SU-DHL-6 (cell line): ENCODE data around the gene TSPAN31.

Experiments used
- H2AFZ ChIP-seq: fragments of 200-600 bp; sonication (generic); 2 replicates; pipeline ENCODE4 v1.6.1; 2014; ENCODE audit warnings: low read depth, mild to moderate bottlenecking, moderate library complexity, mixed read lengths, antibody characterized with exemption, low read length; ENCODE audit not compliant: severe bottlenecking
- H3F3A ChIP-seq: fragments of 200-600 bp; shearing (Covaris generic); 2 replicates; pipeline ENCODE4 v1.6.0; 2016; ENCODE audit warnings: antibody characterized with exemption, mild to moderate bottlenecking; ENCODE audit not compliant: insufficient read depth
- H3K27ac ChIP-seq: fragments of 200-600 bp; sonication (generic); 2 replicates; pipeline ENCODE4 v1.5.1; 2016; ENCODE audit warnings: low read depth, mild to moderate bottlenecking, low read length, moderate library complexity, mixed read lengths
- H3K27me3 ChIP-seq: fragments of 200-600 bp; sonication (generic), shearing (Covaris generic); 2 replicates; pipeline ENCODE4 v1.6.0; 2014; ENCODE audit warnings: mild to moderate bottlenecking, low read length
- H3K36me3 ChIP-seq: fragments of 200-600 bp; sonication (generic); 2 replicates; pipeline ENCODE4 v1.6.1; 2014; ENCODE audit warnings: mild to moderate bottlenecking, low read length, mixed read lengths
- H3K4me2 ChIP-seq: fragments of 300-600, 200-600 bp; shearing (Covaris generic), sonication (generic); 2 replicates; pipeline ENCODE4 v1.6.0; 2014; ENCODE audit warnings: low read length, low read depth, mild to moderate bottlenecking; ENCODE audit not compliant: poor library complexity, severe bottlenecking
- H3K4me3 ChIP-seq: fragments of 200-600 bp; sonication (generic); 2 replicates; pipeline ENCODE4 v1.5.1; 2014; ENCODE audit warnings: antibody characterized with exemption, low read length, mild to moderate bottlenecking, mixed read lengths; ENCODE audit not compliant: insufficient read depth, poor library complexity, severe bottlenecking
- H3K79me2 ChIP-seq: fragments of 200-600 bp; sonication (generic); 2 replicates; pipeline ENCODE4 v1.6.1; 2014; ENCODE audit warnings: mild to moderate bottlenecking, low read length, moderate library complexity; ENCODE audit not compliant: insufficient read depth
- H3K9ac ChIP-seq: fragments of 200-600 bp; sonication (generic); 2 replicates; pipeline ENCODE4 v1.7.0; 2014; ENCODE audit warnings: mild to moderate bottlenecking, low read length
- H3K9me2 ChIP-seq: fragments of 200-600 bp; sonication (generic); replicated peaks from 2 replicates; pipeline ENCODE4 v1.6.1; 2014; ENCODE audit warnings: low read length; ENCODE audit not compliant: insufficient read depth
- H3K9me3 ChIP-seq: fragments of 200-600 bp; sonication (generic); 2 replicates; pipeline ENCODE4 v1.6.1; 2014; ENCODE audit warnings: low read length, mixed read lengths; ENCODE audit not compliant: insufficient read depth
- H4K20me1 ChIP-seq: fragments of 200-600 bp; sonication (generic); 2 replicates; pipeline ENCODE4 v1.6.1; 2014; ENCODE audit warnings: low read depth, mild to moderate bottlenecking, antibody characterized with exemption, low read length, moderate library complexity, mixed read lengths
- EZH2phosphoT487 ChIP-seq: fragments of 200-600 bp; sonication (generic), shearing (Covaris generic); conservative IDR thresholded peaks from 2 replicates; pipeline ENCODE4 v1.6.1; 2018; ENCODE audit warnings: mild to moderate bottlenecking, antibody characterized with exemption, low read length, moderate library complexity, mixed read lengths
- TF ChIP-seq, protein P1 (sequence below): fragments of 200-600 bp; sonication (generic); IDR thresholded peaks from one replicate; pipeline ENCODE4 v1.5.1; 2017; ENCODE audit warnings: antibody characterized with exemption, mild to moderate bottlenecking, low read length, moderate library complexity; ENCODE audit not compliant: insufficient read depth, poor library complexity, severe bottlenecking

The TSPAN31 gene

DNA sequence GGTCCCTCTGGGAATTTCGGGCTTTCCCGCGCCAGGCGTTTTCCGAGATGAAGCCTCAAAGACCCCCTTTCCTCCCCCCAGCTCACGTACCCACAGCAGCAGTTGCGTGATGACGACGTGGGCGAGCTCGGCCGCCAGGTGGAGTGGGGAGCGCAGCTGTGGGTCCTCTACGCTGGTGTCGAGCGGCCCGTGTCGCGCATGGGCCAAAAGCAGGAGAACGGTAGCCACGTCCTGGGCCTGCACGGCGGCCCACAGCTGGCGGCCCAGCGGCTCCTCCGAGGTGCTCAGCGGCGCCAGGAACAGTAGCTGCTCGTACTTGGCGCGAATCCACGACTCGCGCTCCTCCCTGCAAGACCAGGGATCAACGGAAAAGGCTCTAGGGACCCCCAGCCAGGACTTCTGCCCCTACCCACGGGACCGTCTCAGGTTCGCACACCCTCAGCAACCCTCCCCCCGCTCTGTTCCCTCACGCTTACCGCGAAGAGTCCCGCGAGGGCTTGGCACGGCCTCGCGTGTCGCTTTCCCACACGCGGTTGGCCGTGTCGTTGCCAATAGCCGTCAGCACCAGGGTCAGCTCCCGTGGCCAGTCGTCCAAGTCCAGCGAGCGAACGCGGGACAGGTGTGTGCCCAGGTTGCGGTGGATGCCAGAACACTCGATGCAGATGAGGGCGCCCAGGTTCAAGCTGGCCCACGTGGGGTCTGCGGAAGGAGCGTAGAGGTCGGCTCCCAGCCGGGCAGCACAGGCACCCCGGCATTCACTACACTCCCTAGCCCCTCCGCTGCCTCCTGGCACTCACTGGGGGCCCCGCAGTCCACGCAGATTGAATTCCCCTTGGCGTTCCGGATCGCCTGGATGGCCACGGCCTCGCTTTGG, 17.7 kb upstream of the TSPAN31 start:
- Histone ChIP-seq H3K9me2 (no peaks in the 10 kb centered on the region), H3K9ac (no peak overlapping the region), H4K20me1 (no peaks in the 10 kb centered on the region), H3K36me3 (peaks cover 3% of the 10 kb centered on the region; the same call in 1 of the 2 replicates), H3K79me2 (no peaks in the 10 kb centered on the region), H3K4me3 (no peak overlapping the region), H3K27ac (no peak overlapping the region), H3F3A (no peaks in the 10 kb centered on the region), H2AFZ (no peak overlapping the region), H3K4me2 (no peak overlapping the region), H3K9me3 (no peaks in the 10 kb centered on the region), H3K27me3 (no peaks in the 10 kb centered on the region)
- TF ChIP-seq, protein P1, sequence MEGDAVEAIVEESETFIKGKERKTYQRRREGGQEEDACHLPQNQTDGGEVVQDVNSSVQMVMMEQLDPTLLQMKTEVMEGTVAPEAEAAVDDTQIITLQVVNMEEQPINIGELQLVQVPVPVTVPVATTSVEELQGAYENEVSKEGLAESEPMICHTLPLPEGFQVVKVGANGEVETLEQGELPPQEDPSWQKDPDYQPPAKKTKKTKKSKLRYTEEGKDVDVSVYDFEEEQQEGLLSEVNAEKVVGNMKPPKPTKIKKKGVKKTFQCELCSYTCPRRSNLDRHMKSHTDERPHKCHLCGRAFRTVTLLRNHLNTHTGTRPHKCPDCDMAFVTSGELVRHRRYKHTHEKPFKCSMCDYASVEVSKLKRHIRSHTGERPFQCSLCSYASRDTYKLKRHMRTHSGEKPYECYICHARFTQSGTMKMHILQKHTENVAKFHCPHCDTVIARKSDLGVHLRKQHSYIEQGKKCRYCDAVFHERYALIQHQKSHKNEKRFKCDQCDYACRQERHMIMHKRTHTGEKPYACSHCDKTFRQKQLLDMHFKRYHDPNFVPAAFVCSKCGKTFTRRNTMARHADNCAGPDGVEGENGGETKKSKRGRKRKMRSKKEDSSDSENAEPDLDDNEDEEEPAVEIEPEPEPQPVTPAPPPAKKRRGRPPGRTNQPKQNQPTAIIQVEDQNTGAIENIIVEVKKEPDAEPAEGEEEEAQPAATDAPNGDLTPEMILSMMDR: no peak
- TF ChIP-seq EZH2phosphoT487: no peak

DNA sequence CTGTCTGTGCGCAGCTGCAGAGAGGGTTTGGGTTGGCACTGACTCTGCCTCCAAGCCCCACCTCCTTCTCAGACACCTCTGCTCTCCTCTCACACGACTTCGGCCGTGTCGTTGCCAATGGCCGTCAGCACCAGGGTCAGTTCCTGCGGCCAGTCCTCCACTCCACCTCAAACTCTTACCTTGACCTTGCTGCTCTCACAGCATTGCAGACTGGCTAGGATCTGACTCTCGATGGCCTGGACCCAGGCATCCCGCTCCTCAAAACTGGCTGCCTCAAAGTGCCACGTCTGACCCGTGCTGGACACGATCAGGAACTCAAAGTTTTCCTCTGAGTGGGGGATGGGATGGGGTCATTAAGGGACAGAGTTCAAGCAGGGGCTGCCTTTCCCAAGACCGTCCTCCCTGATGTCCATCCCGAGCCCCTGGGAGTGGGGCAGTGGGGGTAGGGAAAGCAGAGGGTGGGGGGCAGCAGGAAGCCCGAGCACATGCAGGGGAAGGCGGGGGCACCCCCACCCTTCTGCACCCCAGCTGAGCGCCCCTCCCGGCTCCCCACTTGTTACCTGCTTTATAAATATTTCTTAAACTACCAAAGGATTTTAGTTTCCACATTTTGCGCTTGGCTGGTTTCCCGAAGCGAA, 17.0 kb upstream of the TSPAN31 start:
- no peaks in the 10 kb centered on the region for H3K9me2 ChIP-seq
- H4K20me1 ChIP-seq: no peaks in the 10 kb centered on the region
- no peaks in the 10 kb centered on the region for H3K9me3 ChIP-seq
- H3K27ac ChIP-seq: no peak overlapping the region
- H3K27me3 ChIP-seq: no peaks in the 10 kb centered on the region
- H3K9ac ChIP-seq: no peak overlapping the region
- H3K4me2 ChIP-seq: no peak overlapping the region
- no peak for TF ChIP-seq EZH2phosphoT487
- H3K36me3 ChIP-seq: peaks cover 3% of the 10 kb centered on the region; the same call in 1 of the 2 replicates
- H3K79me2 ChIP-seq: no peaks in the 10 kb centered on the region
- no peak overlapping the region for H3K4me3 ChIP-seq
- H3F3A ChIP-seq: no peaks in the 10 kb centered on the region
- H2AFZ ChIP-seq: no peak overlapping the region

DNA sequence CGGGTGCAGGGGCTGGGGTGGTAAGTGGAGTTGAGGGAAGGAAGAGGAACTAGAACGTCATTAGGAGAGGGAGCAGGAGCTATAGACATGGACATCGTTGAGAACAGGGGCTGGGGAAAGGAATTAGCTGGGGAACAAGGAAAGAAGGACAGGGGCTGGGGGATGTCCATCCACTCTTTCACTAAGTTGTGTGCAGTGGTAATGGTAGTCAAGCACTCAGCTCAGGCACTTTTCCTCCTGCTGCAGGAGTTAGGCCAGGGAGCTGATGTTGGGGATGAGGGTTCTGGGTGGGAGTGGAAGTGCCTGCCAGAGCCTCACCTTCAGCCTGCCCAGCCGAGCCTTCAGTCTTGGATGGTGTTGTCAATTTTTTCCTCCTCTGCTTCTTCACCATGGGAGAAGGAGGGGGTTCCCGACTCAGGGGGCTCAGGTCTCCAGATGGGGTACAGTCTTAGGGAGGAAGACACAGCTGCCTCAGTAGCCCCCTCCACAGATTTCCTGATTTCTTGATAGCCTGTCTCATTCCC, 15.5 kb upstream of the TSPAN31 start:
- Histone ChIP-seq H3K9me2 (no peaks in the 10 kb centered on the region), H3K4me2 (no peak overlapping the region), H3K9ac (no peak overlapping the region), H3K4me3 (no peak overlapping the region), H3F3A (no peaks in the 10 kb centered on the region), H4K20me1 (no peaks in the 10 kb centered on the region), H3K27ac (no peak overlapping the region), H3K9me3 (no peaks in the 10 kb centered on the region), H3K36me3 (peaks cover 3% of the 10 kb centered on the region; the same call in 1 of the 2 replicates), H2AFZ (no peak overlapping the region), H3K79me2 (no peaks in the 10 kb centered on the region), H3K27me3 (no peaks in the 10 kb centered on the region)
- TF ChIP-seq EZH2phosphoT487: no peak
- TF ChIP-seq, protein P1: no peak
